GM12878 (cell line): ENCODE results near the gene ALKBH2. TPM values are rescaled to one million over a fixed set of nuclear protein-coding genes. Genes with fewer than 3 reads are reported as not detected.

Experiments
- ATAC-seq: fragments of 200-7000 bp; cut with Tn5 transposase; 3 replicates; pipeline ENCODE4 v1.9.1; 2020; ENCODE audit warnings: mild to moderate bottlenecking, moderate library complexity
- BruUV-seq: library from RNA; stranded (reverse); fragments of 400-500 nt; replicated peaks from 2 replicates; lab custom pipeline; 2021; lab: Mats Ljungman, UMichigan
- CTCF ChIA-PET: fragments of 300-600 bp; sonication (Branson Sonifier 250); formaldehyde crosslinking; extraction: SDS; loops from one replicate; lab custom pipeline; 2021; ENCODE audit warnings: inconsistent platforms; lab: Yijun Ruan, JAX
- POLR2A ChIA-PET: fragments of 350-600 bp; formaldehyde crosslinking; extraction: SDS; loops from one replicate; lab custom pipeline; 2021; ENCODE audit warnings: inconsistent platforms; lab: Charles Lee
- RAD21 ChIA-PET: fragments of 300-600 bp; sonication (Branson Sonifier 250); formaldehyde crosslinking; loops from one replicate; lab custom pipeline; 2023; ENCODE audit warnings: antibody characterized with exemption; ENCODE audit not compliant: unreplicated experiment; lab: Charles Lee
- SMC1A ChIA-PET: fragments of 300-600 bp; sonication (Branson Sonifier 250); formaldehyde crosslinking; loops from one replicate; lab custom pipeline; 2023; ENCODE audit not compliant: unreplicated experiment, uncharacterized antibody; lab: Charles Lee
- DNase-seq: peaks from one replicate; pipeline ENCODE4 v3.0.0-alpha.2; 2011; ENCODE audit warnings: low read depth, low spot score
- FAIRE-seq: peaks from 3 replicates; lab custom pipeline; 2011; peaks lifted over from hg19 to GRCh38; lab: Jason Lieb, UNC
- H2AFZ ChIP-seq: 2 replicates; pipeline ENCODE4 v1.6.0; 2011; ENCODE audit warnings: low read depth, low read length, control low read depth; ENCODE audit not compliant: control insufficient read depth
- H3K27ac ChIP-seq: 2 replicates; pipeline ENCODE4 v1.5.1; 2011; ENCODE audit warnings: control low read depth; ENCODE audit not compliant: control insufficient read depth, insufficient read depth
- H3K27me3 ChIP-seq, 2 experiments: replicated peaks in 1 of 2; 2 replicates each; pipeline versions ENCODE4 v1.6.0 to v1.6.1; 2011; ENCODE audit warnings: low read length in 1 of 2; ENCODE audit not compliant: control insufficient read depth in 2 of 2, insufficient read depth in 2 of 2
- H3K36me3 ChIP-seq, 2 experiments: 2 replicates each; pipeline ENCODE4 v1.5.1; 2011; ENCODE audit warnings: low read length in 1 of 2; ENCODE audit not compliant: control insufficient read depth in 2 of 2, insufficient read depth in 2 of 2
- H3K4me1 ChIP-seq: 2 replicates; pipeline ENCODE4 v1.6.1; 2011; ENCODE audit warnings: mild to moderate bottlenecking, low read length, moderate library complexity, mixed read lengths; ENCODE audit not compliant: control insufficient read depth, insufficient read depth
- H3K4me2 ChIP-seq: 2 replicates; pipeline ENCODE4 v1.6.0; 2011; ENCODE audit warnings: control low read depth; ENCODE audit not compliant: control insufficient read depth, insufficient read depth
- H3K4me3 ChIP-seq: fragments of 200-600 bp; sonication (generic); 2 replicates; pipeline ENCODE4 v1.5.1; 2016
- H3K79me2 ChIP-seq: 2 replicates; pipeline ENCODE4 v1.6.0; 2011; ENCODE audit warnings: low read length; ENCODE audit not compliant: control insufficient read depth, insufficient read depth
- H3K9ac ChIP-seq: 2 replicates; pipeline ENCODE4 v1.8.0; 2011; ENCODE audit warnings: low read length, control low read depth, mixed read lengths; ENCODE audit not compliant: control insufficient read depth, insufficient read depth
- H3K9me3 ChIP-seq: replicated peaks from 3 replicates; pipeline ENCODE4 v1.5.1; 2011; ENCODE audit warnings: mild to moderate bottlenecking, low read length; ENCODE audit not compliant: control insufficient read depth, insufficient read depth
- H4K20me1 ChIP-seq: 2 replicates; pipeline ENCODE4 v1.6.0; 2011; ENCODE audit not compliant: control insufficient read depth, insufficient read depth
- ASH2L ChIP-seq: fragments of 300-600, 200-600 bp; sonication (generic); IDR thresholded peaks from 2 replicates; pipeline ENCODE4 v1.6.1; 2017; ENCODE audit warnings: low read depth, mild to moderate bottlenecking, borderline replicate concordance
- BMI1 ChIP-seq: fragments of 450-650 bp; IDR thresholded peaks from 2 replicates; pipeline ENCODE4 v1.6.1; 2016; ENCODE audit warnings: mild to moderate bottlenecking, moderate library complexity, borderline replicate concordance
- GABPA ChIP-seq: IDR thresholded peaks from 2 replicates; pipeline ENCODE4 v1.6.1; 2014; ENCODE audit warnings: antibody characterized with exemption, low read depth, mild to moderate bottlenecking, inconsistent platforms
- HDGF ChIP-seq: fragments of 450-650 bp; IDR thresholded peaks from 2 replicates; pipeline ENCODE4 v1.6.1; 2016; ENCODE audit warnings: antibody characterized with exemption
- IKZF1 ChIP-seq: fragments of 450-650 bp; conservative IDR thresholded peaks from 2 replicates; pipeline ENCODE4 v1.6.1; 2017; ENCODE audit warnings: antibody characterized with exemption, mild to moderate bottlenecking
- MYC ChIP-seq: IDR thresholded peaks from 2 replicates; pipeline ENCODE4 v1.6.1; 2011; ENCODE audit warnings: mild to moderate bottlenecking, low read length, moderate library complexity, inconsistent platforms; ENCODE audit not compliant: insufficient read depth, insufficient replicate concordance, insufficient read length, severe bottlenecking
- NBN ChIP-seq: fragments of 450-650 bp; IDR thresholded peaks from 2 replicates; pipeline ENCODE4 v1.6.1; 2016
- RB1 ChIP-seq: fragments of 450-650 bp; formaldehyde crosslinking; IDR thresholded peaks from 2 replicates; pipeline ENCODE4 v1.6.1; 2017; ENCODE audit warnings: mild to moderate bottlenecking, borderline replicate concordance
- RFX5 ChIP-seq: IDR thresholded peaks from 2 replicates; pipeline ENCODE4 v1.6.1; 2011; ENCODE audit warnings: low read depth, low read length, improper control_type of control experiment
- SMC3 ChIP-seq: IDR thresholded peaks from 2 replicates; pipeline ENCODE4 v1.6.1; 2011; ENCODE audit warnings: low read length, improper control_type of control experiment, borderline replicate concordance
- SUPT20H ChIP-seq: IDR thresholded peaks from 2 replicates; pipeline ENCODE4 v1.6.1; 2011; ENCODE audit warnings: low read depth, mild to moderate bottlenecking, low read length, moderate library complexity, borderline replicate concordance; ENCODE audit not compliant: control insufficient read depth
- USF1 ChIP-seq: IDR thresholded peaks from 2 replicates; pipeline ENCODE4 v1.6.1; 2011; ENCODE audit warnings: borderline replicate concordance, low read depth, mild to moderate bottlenecking, moderate library complexity, mixed read lengths, low read length; ENCODE audit not compliant: insufficient read depth; ENCODE audit errors: extremely low read length
- ZBED1 ChIP-seq: IDR thresholded peaks from 2 replicates; pipeline ENCODE4 v1.6.1; 2016; ENCODE audit warnings: borderline replicate concordance
- ZNF217 ChIP-seq: fragments of 450-650 bp; IDR thresholded peaks from 2 replicates; pipeline ENCODE4 v1.6.1; 2017; ENCODE audit warnings: antibody characterized with exemption, mild to moderate bottlenecking
- ZNF687 ChIP-seq: fragments of 450-650 bp; IDR thresholded peaks from 2 replicates; pipeline ENCODE4 v1.6.1; 2017; ENCODE audit warnings: mild to moderate bottlenecking, moderate library complexity
- WGBS: methylation state at CpG from one replicate; pipeline ENCODE4 v1.1.6; 2016; ENCODE audit warnings: low lambda C conversion rate; ENCODE audit not compliant: insufficient replicate concordance, insufficient coverage; ENCODE audit errors: missing lambda C conversion rate; 5-methylcytosine and 5-hydroxymethylcytosine counted together
- in situ Hi-C: fragments of 300-500 bp; cut with MboI; formaldehyde crosslinking; loops from 9 replicates; pipeline ENCODE4 v1.14.3; 2018; ENCODE audit warnings: mixed read lengths
- intact Hi-C: fragments of 100-400 bp; cut with micrococcal nuclease; formaldehyde crosslinking; loops from one replicate; pipeline ENCODE4 v1.14.2; 2022; ENCODE audit not compliant: unreplicated experiment
- polyA plus RNA-seq, 11 experiments: library from polyadenylated mRNA; depleted of rRNA in 4 of 11; unstranded in 6 of 11; stranded (reverse) in 5 of 11; fragments of >200 nt; fragmentation: Nextera tagmentation in 4 of 11; fragmentation: Illumina TruSeq in 1 of 11; extraction: Ambion mirVana in 4 of 11; extraction: Trizol in 1 of 11; gene quantifications; 1 replicate in 1 of 11; 2 replicates in 10 of 11; pipeline versions ENCODE4 v1.2.1 to v1.2.3, GENCODE V29; 2011 to 2016; ENCODE audit warnings: inconsistent platforms in 2 of 11, missing spikeins in 2 of 11, low read depth in 1 of 11
- total RNA-seq, 4 experiments: library from RNA; depleted of rRNA in 3 of 4; stranded (reverse); fragments of >200 nt in 3 of 4; fragmentation: Illumina TruSeq in 1 of 4; extraction: Trizol in 1 of 4; gene quantifications; 2 replicates each; pipeline versions ENCODE4 v1.2.1 to v1.2.3, GENCODE V29; 2013 to 2021
- TF ChIP-seq, protein P1 (sequence below): IDR thresholded peaks from 2 replicates; pipeline ENCODE4 v1.6.1; 2012; ENCODE audit warnings: low read length, inconsistent platforms

Gene ALKBH2
- total and polyA plus RNA-seq, 10 of the 15 experiments (the other 5 are each of a cell fraction or from before 2014, with no cell fraction given): 5.6 to 40.3 (median 31.2) TPM

DNA sequence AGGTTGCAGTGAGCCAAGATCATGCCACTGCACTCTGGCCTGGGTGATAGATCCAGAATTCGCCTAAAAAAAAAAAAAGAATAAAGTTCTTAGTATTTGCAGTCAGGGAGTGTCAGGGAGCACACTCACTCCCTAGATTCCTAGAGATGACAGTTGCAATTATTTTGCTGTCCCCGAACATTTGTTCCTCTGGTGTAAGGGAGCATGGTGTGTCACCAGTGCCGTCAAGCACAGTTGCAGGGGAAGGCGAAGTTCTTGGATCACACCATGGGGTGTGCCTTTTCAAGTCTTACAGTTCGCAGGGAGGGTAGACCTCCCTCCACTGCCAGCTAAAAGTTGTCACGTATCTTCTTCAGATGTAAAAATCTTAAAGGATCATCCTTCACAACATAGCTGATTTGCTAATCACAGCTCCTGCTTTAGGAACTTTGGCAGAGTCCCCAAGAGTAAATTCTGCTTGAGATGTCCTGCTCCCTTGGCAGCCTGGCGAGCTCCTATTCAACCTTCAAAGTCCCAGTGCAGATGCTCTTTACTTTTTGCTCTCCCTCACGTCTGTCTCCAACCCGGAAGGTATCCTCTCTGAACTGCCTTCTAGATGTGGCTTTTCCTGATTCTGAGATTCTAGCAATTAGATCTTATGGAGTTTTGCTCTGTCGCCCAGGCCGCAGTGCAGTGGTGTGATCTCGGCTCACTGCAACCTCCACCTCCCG lies 34.4 kb upstream of the ALKBH2 start:
- Histone ChIP-seq H4K20me1 (no peaks in the 10 kb centered on the region), H3K9me3 (no peaks in the 10 kb centered on the region), H3K4me1 (no peaks in the 10 kb centered on the region), H2AFZ (no peak overlapping the region), H3K36me3 (no peaks in the 10 kb centered on the region), H3K4me2 (no peak overlapping the region), H3K79me2 (no peaks in the 10 kb centered on the region), H3K27me3 (no peaks in the 10 kb centered on the region), H3K27ac (no peak overlapping the region), H3K9ac (no peak overlapping the region), H3K4me3 (no peak overlapping the region)
- in situ Hi-C loops (no loop called here), intact Hi-C loops (no loop called here)
- no peak for TF ChIP-seq RFX5
- no peak for TF ChIP-seq IKZF1
- TF ChIP-seq SMC3: no peak
- no peak for TF ChIP-seq ZNF687
- TF ChIP-seq ZBED1: no peak
- TF ChIP-seq USF1: no peak
- TF ChIP-seq RB1: no peak
- TF ChIP-seq ASH2L: no peak
- TF ChIP-seq, protein P1, sequence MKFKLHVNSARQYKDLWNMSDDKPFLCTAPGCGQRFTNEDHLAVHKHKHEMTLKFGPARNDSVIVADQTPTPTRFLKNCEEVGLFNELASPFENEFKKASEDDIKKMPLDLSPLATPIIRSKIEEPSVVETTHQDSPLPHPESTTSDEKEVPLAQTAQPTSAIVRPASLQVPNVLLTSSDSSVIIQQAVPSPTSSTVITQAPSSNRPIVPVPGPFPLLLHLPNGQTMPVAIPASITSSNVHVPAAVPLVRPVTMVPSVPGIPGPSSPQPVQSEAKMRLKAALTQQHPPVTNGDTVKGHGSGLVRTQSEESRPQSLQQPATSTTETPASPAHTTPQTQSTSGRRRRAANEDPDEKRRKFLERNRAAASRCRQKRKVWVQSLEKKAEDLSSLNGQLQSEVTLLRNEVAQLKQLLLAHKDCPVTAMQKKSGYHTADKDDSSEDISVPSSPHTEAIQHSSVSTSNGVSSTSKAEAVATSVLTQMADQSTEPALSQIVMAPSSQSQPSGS: no peak
- TF ChIP-seq ZNF217: no peak
- TF ChIP-seq GABPA: no peak
- no peak for TF ChIP-seq HDGF
- TF ChIP-seq SUPT20H: no peak
- TF ChIP-seq MYC: no peak
- TF ChIP-seq BMI1: no peak
- no peak for TF ChIP-seq NBN
- DNase-seq (no peak), FAIRE-seq (no peak), ATAC-seq (no peak)
- ChIA-PET RAD21 (no interaction called here), CTCF (interaction anchor here (1.1 kb wide), 1 partner anchor 13 kb away, joined by 5 read pairs; no protein-coding TSS in a partner anchor), SMC1A (interaction anchor here (0.6 to 0.7 kb wide), 2 partner anchors 68 to 562 kb away, joined by 3 read pairs; no protein-coding TSS in a partner anchor), POLR2A (no interaction called here)
- 63% methylated on average over 12 of the region's 13 CpGs for WGBS
- no TSS peak for BruUV-seq
